ENCODE data around the gene GOLT1A. TPM values are rescaled to one million over a fixed set of nuclear protein-coding genes. Genes with fewer than 3 reads are reported as not detected.

The GOLT1A gene
- total RNA-seq, 1 experiment from 2014 or later = not detected

- H3K27me3 ChIP-seq = no peaks in the 10 kb centered on the region
- no peaks in the 10 kb centered on the region for H3K4me1 ChIP-seq
- no peak overlapping the region for H3K27ac ChIP-seq
- no peak overlapping the region for H3K4me3 ChIP-seq
- no peak for DNase-seq
- no peaks in the 10 kb centered on the region for H3K36me3 ChIP-seq
- no peaks in the 10 kb centered on the region for H3K9me3 ChIP-seq (replicated peaks)
Observed at GRCh38 chr1:204230211-204230610, 16.4 kb upstream of the GOLT1A start.

GRCh38 chr1:204228896-204229295 is 15.1 kb upstream of the GOLT1A start:
- no peak overlapping the region for H3K4me3 ChIP-seq
- H3K27ac ChIP-seq = no peak overlapping the region
- no peaks in the 10 kb centered on the region for H3K36me3 ChIP-seq
- no peak for DNase-seq
- H3K27me3 ChIP-seq = no peaks in the 10 kb centered on the region
- no peaks in the 10 kb centered on the region for H3K9me3 ChIP-seq (replicated peaks)
- no peaks in the 10 kb centered on the region for H3K4me1 ChIP-seq

GRCh38 chr1:204227996-204228785 is 14.4 kb upstream of the GOLT1A start:
- Histone ChIP-seq H3K27me3 (no peaks in the 10 kb centered on the region), H3K4me3 (no peak overlapping the region), H3K9me3 (replicated peaks) (no peaks in the 10 kb centered on the region), H3K36me3 (no peaks in the 10 kb centered on the region), H3K27ac (no peak overlapping the region), H3K4me1 (no peaks in the 10 kb centered on the region)
- DNase-seq = no peak

GRCh38 chr1:204227351-204227750 is 13.6 kb upstream of the GOLT1A start:
- Histone ChIP-seq H3K27ac (no peak overlapping the region), H3K4me3 (no peak overlapping the region), H3K4me1 (no peaks in the 10 kb centered on the region), H3K27me3 (no peaks in the 10 kb centered on the region), H3K9me3 (replicated peaks) (no peaks in the 10 kb centered on the region), H3K36me3 (no peaks in the 10 kb centered on the region)
- DNase-seq = no peak

- no peak for DNase-seq
- no peaks in the 10 kb centered on the region for H3K9me3 ChIP-seq (replicated peaks)
- H3K36me3 ChIP-seq = no peaks in the 10 kb centered on the region
- no peaks in the 10 kb centered on the region for H3K27me3 ChIP-seq
- no peak overlapping the region for H3K4me3 ChIP-seq
- H3K27ac ChIP-seq = no peak overlapping the region
- H3K4me1 ChIP-seq = no peaks in the 10 kb centered on the region
Observed at GRCh38 chr1:204225841-204226735, 12.3 kb upstream of the GOLT1A start.

GRCh38 chr1:204224655-204225054 is 10.9 kb upstream of the GOLT1A start:
- H3K4me1 ChIP-seq = no peaks in the 10 kb centered on the region
- no peak overlapping the region for H3K27ac ChIP-seq
- H3K4me3 ChIP-seq = no peak overlapping the region
- no peak for DNase-seq
- H3K36me3 ChIP-seq = no peaks in the 10 kb centered on the region
- no peaks in the 10 kb centered on the region for H3K9me3 ChIP-seq (replicated peaks)
- H3K27me3 ChIP-seq = no peaks in the 10 kb centered on the region

- H3K36me3 ChIP-seq = no peaks in the 10 kb centered on the region
- no peaks in the 10 kb centered on the region for H3K4me1 ChIP-seq
- no peaks in the 10 kb centered on the region for H3K9me3 ChIP-seq (replicated peaks)
- no peaks in the 10 kb centered on the region for H3K27me3 ChIP-seq
- DNase-seq = no peak
- no peak overlapping the region for H3K27ac ChIP-seq
- H3K4me3 ChIP-seq = no peak overlapping the region
Observed at GRCh38 chr1:204223129-204223860, 9.5 kb upstream of the GOLT1A start.

GRCh38 chr1:204222764-204223055 is 8.9 kb upstream of the GOLT1A start:
- Histone ChIP-seq H3K36me3 (no peaks in the 10 kb centered on the region), H3K27ac (no peak overlapping the region), H3K27me3 (no peaks in the 10 kb centered on the region), H3K9me3 (replicated peaks) (no peaks in the 10 kb centered on the region), H3K4me3 (no peak overlapping the region), H3K4me1 (no peaks in the 10 kb centered on the region)
- DNase-seq = no peak

GRCh38 chr1:204222006-204222763 is 8.4 kb upstream of the GOLT1A start:
- DNase-seq = no peak

GRCh38 chr1:204221271-204221670 is 7.5 kb upstream of the GOLT1A start:
- Histone ChIP-seq H3K36me3 (no peaks in the 10 kb centered on the region), H3K27ac (no peak overlapping the region), H3K4me3 (no peak overlapping the region), H3K9me3 (replicated peaks) (no peaks in the 10 kb centered on the region), H3K27me3 (no peaks in the 10 kb centered on the region), H3K4me1 (no peaks in the 10 kb centered on the region)
- no peak for DNase-seq

More at GRCh38 chr1:204222006-204222763, 8.4 kb upstream of the GOLT1A start:
- no peaks in the 10 kb centered on the region for H3K27me3 ChIP-seq
- no peaks in the 10 kb centered on the region for H3K36me3 ChIP-seq
- H3K4me1 ChIP-seq = no peaks in the 10 kb centered on the region
- no peak overlapping the region for H3K4me3 ChIP-seq
- no peaks in the 10 kb centered on the region for H3K9me3 ChIP-seq (replicated peaks)
- no peak overlapping the region for H3K27ac ChIP-seq

GRCh38 chr1:204219971-204220616 is 6.3 kb upstream of the GOLT1A start:
- no peak overlapping the region for H3K27ac ChIP-seq

GRCh38 chr1:204218552-204218951 is 4.8 kb upstream of the GOLT1A start:
- no peaks in the 10 kb centered on the region for H3K36me3 ChIP-seq
- no peak overlapping the region for H3K4me3 ChIP-seq
- no peaks in the 10 kb centered on the region for H3K9me3 ChIP-seq (replicated peaks)
- H3K27me3 ChIP-seq = no peaks in the 10 kb centered on the region
- H3K27ac ChIP-seq = no peak overlapping the region
- no peak for DNase-seq
- H3K4me1 ChIP-seq = no peaks in the 10 kb centered on the region

More at GRCh38 chr1:204219971-204220616, 6.3 kb upstream of the GOLT1A start:
- Histone ChIP-seq H3K4me3 (no peak overlapping the region), H3K9me3 (replicated peaks) (no peaks in the 10 kb centered on the region), H3K36me3 (no peaks in the 10 kb centered on the region), H3K4me1 (no peaks in the 10 kb centered on the region), H3K27me3 (no peaks in the 10 kb centered on the region)
- no peak for DNase-seq

- H3K9me3 ChIP-seq (replicated peaks) = no peaks in the 10 kb centered on the region
- DNase-seq = no peak
- no peak overlapping the region for H3K27ac ChIP-seq
- H3K27me3 ChIP-seq = no peaks in the 10 kb centered on the region
- H3K36me3 ChIP-seq = no peaks in the 10 kb centered on the region
- H3K4me1 ChIP-seq = no peaks in the 10 kb centered on the region
- H3K4me3 ChIP-seq = no peak overlapping the region
Observed at GRCh38 chr1:204217648-204218000, 3.8 kb upstream of the GOLT1A start.
